Measurements from ENCODE around the gene JUND.

Gene JUND

GRCh38 chr19:18308051-18308947 is 26.9 kb upstream of the JUND start:
- DNase-seq (ENCODE audit: low read depth), result no peak

- DNase-seq (ENCODE audit: low read depth), result no peak
Measured at GRCh38 chr19:18307271-18307681, 25.9 kb upstream of the JUND start.

GRCh38 chr19:18306888-18307260 is 25.5 kb upstream of the JUND start:
- no peak for DNase-seq (ENCODE audit: low read depth)

- DNase-seq (ENCODE audit: low read depth), result no peak
Measured at GRCh38 chr19:18306209-18306887, 24.9 kb upstream of the JUND start.

DNA sequence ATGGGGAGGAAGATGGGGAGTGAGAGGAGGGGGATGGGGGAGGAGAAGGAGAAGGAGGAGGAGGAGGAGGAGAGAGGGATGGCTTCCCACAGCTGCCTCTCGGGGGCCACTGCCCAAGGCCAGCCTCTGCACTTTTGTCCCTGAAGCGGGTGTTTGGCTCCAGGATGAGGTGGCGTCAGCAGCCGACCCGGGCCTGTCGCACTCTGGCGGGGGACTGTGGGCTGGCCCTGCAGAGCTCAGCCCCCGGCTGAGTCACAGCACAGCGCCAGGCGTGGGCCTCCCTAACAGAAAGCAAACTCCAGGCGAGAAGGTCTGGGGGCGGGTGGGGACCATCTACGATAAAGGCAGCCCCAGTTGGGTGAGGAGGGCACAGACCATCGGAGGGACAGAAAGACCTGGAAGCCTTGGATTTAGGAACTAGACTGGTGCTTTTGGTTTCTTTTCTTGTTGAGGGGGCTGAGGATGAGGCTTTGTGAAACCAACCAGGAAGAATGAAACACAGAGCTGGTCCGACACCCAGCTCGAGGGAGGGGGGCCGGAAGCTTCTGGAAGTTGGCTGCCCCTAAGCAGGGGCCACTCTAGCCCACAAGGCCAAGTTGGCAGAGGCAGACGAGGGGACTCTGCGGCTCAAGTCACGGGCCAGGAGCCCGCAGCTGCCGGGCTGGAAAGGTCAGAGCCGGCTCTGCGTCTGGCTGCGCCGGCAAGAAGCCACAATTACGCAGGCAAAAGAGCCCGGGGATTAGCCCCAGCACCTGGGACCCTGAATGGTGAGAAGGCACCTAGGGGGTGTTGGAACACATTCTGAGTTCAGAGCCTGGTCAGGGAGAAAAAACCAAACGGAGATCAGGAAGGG is 23.3 kb upstream of the JUND start:
- no peak for DNase-seq (ENCODE audit: low read depth)

- no peak for DNase-seq (ENCODE audit: low read depth)
Measured at GRCh38 chr19:18304208-18304457, 22.7 kb upstream of the JUND start.

GRCh38 chr19:18301718-18302111 is 20.3 kb upstream of the JUND start:
- no peak for DNase-seq (ENCODE audit: low read depth)

GRCh38 chr19:18300930-18301717 is 19.7 kb upstream of the JUND start:
- DNase-seq (ENCODE audit: low read depth), result no peak

GRCh38 chr19:18299654-18300053 is 18.2 kb upstream of the JUND start:
- DNase-seq (ENCODE audit: low read depth), result no peak

DNA sequence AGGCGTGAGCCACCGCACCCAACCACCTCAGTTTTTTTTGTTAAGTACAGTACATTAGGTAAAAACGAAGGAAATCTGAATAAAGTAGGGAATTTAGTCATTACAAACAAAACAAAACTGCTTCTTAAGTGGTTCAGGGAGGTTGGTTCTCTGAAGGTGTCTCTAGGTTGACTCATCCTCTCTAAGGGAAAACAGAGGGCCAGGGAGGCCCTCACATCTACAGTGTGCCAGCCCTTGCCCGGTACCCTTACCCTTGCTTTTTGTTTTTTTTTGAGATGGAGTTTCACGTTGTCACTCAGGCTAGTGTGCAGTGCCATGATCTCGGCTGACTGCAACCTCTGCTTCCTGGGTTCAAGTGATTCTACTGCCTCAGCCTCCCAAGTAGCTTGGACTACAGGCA is 17.2 kb upstream of the JUND start:
- DNase-seq (ENCODE audit: low read depth), result no peak

DNA sequence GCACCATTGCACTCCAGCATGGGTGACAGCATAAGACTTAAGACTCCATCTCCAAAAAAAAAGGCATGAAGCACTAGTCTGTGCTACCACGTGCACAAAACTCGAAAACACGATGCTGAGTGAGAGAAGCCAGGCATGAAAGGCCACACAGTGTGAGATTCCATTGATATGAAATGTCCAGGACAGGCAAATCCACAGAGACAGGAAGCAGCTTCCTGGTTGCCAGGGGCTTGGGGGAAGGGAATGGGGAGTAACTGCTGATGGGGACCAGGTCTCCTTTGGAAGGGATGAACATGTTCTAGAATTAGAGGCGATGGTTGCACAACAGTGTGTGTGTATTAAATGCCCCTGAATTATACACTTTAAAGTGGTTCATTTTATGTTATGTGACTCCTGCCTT is 15.9 kb upstream of the JUND start:
- DNase-seq (ENCODE audit: low read depth), result no peak

DNA sequence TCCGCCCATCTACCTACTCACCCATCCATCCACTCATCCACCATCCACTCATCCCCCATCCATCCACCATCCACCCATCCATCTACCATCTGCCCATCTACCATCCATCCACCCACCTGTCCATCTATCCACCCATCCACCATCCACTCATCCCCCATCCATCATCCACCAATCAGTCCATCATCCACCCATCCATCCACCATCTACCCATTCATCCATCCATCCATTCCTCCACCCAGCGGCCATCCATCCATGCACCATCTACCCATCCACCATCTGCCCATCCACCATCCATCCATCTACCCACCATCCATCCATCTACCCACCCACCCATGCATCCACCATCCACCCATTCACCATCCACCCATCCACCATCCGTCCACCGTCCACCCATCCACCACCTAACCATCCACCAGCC is 13.6 kb upstream of the JUND start:
- no peak for DNase-seq (ENCODE audit: low read depth)

DNA sequence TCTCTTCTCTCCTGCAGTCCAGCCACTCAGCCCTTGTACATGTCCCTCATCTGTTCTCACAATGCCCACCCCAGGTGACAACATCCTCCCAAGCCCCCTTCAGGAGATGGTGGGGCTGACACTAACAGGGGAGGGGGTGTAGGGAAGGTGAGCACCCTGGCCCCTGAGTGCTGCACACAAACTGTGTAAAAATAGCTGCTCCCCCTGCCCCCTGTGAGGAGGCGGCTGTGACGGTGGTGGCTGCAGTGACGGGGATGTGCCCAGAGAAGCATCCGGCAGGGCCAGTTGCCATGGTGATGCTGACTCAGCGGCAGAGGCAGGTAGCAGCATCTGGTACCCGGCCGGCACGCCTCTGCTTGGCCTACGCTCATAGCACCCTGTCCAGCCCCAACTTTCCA is 13.0 kb upstream of the JUND start:
- DNase-seq (ENCODE audit: low read depth), result no peak

DNA sequence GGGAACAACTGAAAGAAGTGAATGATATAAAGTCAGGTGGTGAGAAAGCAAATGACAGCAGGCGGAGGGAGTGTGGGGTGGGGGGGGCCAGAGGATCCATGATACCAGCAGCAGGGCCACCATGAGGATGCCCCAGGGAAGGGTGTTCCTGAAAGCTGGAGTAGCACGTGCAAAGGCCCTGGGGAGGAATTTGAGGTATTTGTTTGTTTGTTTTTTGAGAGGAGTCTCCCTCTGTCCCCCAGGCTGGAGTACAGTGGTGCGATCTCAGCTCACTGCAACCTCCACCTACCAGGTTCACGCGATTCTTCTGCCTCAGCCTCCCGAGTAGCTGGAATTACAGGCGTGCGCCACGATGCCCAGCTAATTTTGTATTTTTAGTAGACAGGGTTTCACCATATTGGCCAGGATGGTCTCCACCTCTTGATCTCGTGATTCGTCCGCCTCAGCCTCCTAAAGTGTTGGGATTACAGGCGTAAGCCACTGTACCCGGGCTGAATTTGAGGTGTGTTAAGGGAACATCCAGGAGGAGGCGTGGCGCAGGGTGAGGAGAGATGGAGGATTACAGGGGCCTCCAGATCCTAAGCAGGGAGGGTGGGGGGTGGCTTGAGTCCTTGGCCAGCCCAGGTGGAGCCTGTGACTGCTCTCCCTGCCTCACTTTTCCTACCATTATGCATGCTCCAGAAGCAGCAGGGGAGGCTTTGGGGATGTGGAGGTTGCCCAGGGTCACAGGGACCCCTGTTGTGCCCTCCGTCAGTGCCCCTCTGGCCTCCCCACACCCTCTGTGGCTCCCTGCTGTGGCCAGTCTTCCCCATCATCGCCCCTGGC is 12.4 kb upstream of the JUND start:
- DNase-seq (ENCODE audit: low read depth), result no peak

DNA sequence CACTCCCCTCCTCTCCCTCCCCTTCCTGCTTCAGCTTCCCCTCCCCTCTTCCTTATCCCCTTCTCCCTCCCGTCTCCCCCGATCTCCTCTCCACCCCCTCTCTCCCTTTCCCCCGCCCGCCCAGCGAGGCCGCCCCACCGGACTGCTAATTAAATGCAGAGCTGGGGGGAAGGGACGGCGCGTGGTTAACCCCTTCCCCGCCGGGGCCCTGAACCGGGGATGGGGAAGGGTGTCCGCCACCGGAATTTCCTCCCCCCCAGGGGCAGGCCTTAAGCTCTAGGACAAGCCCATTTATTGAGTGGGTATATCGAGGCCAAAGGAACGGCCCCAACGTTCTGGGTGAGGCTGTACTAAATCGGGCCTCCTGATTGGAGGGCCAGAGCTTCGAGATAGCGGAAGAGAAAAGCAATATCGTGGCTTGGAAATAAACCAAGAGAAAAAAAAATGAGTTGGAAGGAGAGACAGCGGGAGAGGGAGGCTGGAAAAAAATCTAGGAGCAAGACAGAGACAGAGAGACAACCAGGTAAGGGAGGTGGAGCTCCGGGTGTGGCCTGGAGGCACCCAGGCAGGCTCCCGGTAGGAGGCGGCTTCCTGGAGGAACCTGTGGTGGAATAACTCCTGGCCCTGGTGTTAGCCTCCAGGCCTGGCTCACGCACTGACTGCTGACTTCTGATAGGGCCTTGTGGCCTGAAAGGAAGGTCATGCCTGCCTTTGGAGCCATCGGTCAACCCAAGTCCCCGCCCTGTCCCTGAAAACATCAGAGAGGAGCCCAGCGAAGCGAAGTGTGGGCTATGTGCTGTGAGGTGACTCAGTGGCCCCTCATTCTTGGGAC is 11.6 kb upstream of the JUND start:
- no peak for DNase-seq (ENCODE audit: low read depth)

DNA sequence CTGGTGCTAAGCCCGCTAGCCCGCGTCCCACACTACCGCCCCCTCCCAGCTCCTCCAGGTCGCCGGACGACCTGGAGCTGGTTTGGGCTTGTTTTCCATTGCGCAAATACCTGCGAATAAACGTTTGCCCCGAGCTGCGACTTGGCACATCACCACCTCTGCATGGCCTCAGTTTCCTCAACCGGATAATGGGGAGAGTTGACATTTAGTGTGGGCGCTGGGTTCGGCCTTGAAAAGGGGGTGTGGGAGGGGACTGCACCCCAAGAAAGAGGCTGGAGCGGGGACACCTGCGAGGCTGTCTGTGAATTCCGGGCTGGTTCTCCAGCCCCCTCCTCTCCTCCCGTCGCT is 11.0 kb upstream of the JUND start:
- DNase-seq (ENCODE audit: low read depth), result no peak

DNA sequence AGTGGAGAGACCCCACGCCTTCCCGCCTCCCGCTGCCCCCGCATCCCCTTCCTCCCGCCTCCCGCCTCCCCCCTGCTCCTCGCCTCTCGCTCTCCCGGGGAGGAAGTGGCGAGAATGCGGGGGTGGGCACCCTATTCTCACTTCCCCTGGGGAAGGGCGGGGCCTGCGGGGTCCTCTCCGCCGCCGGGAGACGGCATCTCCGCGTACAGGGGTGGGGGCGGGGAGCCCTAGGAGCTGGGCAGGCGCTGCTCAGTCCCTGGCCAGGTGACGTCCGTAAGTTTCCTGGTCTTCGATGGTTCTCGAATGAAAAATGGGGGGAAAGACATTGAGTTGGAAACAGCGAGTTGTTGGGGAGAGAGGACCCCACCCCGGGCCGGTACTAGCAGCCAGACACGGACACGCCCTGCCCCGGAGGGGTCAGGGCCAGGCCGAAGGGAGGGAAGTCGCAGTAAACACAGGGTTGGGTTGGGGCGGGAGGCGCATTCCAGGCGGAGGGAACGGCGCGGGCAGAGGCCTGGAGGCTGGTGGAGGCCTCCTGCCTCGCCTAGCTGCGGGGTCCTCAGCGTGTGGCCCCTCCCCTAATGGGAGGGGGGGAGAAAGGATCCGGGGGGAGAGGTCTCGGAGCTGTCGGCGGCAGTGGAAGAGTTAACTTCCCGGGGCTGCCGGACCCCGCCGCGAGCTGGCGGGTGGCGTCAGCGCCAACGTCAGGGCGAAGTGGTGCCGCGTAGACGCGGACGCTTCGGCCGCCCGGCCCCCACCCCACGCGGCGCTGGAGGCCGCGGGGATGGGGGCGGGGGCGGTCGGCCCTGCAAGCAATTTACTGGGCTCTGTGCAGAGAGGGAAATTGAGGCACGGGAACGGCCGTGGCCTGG is 10.4 kb upstream of the JUND start:
- no peak for DNase-seq (ENCODE audit: low read depth)

DNA sequence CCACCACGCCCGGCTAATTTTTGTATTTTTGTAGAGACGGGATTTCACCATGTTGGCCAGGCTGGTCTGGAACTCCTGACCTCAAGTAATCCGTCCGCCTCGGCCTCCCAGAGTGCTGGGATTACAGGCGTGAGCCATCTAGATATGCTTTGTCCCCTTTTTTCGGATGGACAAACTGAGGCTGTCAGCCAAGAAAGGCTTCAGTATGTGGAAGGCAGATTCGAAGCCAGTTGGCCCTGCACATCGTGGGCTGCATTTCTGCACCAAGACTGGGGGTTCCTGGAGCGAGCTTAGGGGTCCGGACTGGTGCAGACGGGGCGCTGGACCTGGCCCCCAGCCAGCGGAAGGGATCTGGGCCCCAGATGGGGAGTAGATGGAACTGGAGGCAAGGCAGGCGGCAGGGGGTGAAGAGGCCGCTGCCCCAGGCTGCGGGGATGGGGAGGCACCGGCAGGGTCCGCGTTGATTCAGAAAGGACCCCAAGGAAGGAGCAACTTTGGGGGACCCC is 9.7 kb upstream of the JUND start:
- no peak for DNase-seq (ENCODE audit: low read depth)

DNA sequence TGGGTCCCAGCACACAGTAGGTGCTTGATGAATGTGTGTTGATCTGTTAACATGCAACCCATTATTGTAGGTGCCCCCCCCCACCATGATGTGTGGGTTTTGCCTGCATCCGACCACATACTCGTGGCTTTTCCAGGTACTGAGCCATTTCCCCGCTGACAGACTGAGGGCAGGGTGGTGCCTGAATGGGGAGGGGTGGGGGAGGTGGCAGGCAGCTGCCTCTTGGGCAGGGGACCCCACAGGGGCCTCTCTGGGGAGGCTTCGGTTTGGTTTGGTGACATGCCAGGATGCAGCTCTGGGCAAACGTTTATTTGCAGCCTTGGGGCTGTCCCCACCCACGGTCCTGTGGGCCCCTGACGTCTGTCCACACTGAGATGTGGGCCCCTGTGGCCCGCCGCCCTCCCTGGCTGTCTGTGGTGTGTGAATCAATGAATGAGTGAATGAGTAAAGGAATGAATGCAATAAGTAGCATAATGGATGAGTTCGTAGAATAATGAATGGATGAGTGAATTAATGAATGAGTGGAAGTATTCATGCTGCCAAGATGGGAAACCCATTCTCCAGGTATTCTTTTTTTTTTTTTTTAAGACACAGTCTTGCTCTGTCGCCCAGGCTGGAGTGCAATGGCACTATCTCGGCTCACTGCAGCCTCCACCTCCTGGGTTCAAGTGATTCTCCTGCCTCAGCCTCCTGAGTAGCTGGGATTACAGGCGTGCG is 9.0 kb upstream of the JUND start:
- no peak for DNase-seq (ENCODE audit: low read depth)
